ENCODE data around the gene NAALADL1.

Gene NAALADL1

DNA sequence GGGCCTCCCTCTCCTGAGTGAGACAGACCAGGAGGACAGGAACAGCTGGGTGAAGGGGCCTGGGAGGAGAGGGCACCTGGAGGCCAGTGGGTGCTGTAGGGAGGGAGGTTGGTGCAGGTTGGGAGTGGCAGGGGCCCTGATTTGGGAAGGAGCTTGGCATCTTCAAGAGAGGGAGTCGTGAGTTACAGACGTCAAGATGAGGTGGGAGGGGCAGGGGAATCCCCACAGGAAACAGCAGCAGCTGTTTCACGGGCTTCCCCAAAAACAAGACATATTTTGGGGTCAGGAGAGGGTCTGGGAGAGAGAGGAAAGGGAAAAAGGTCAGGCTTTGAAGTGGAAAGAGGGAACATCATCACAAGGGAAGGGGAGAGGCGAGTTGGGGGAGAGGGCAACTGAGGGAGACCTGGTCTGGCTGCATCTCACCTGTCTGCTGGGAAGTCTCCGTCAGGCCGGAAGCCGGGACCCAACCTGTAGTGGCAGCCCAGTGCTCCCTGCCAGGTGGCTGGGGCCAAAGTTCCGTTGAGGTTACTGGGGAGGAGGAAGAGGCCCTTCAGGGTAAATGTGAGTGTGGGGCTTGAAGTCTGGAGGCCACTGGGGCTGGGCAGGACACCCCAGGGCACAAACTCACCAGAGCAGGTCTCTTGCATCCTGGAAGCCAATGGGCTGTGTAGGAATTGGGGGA is 4.4 kb downstream of the NAALADL1 start:
- no peak for TF ChIP-seq CTCF (IDR thresholded peaks at IDR 0.05; ENCODE audit: low read depth, low read length)
- TF ChIP-seq MAX (IDR thresholded peaks at IDR 0.05; ENCODE audit: low read depth, low read length), result no peak
- no peak for TF ChIP-seq MYC (IDR thresholded peaks at IDR 0.05; ENCODE audit: low read depth, low read length)
- TF ChIP-seq POLR2A (IDR thresholded peaks at IDR 0.05; ENCODE audit: extremely low read depth, insufficient read length), result no peak
- DNase-seq (ENCODE audit: low read depth), result no peak
- no peak overlapping the region for H3K4me3 ChIP-seq (ENCODE audit: low read depth, low read length)

GRCh38 chr11:65051398-65051858 is 6.9 kb downstream of the NAALADL1 start:
- DNase-seq (ENCODE audit: low read depth), result peak; percentile 37
- TF ChIP-seq POLR2A (IDR thresholded peaks at IDR 0.05; ENCODE audit: extremely low read depth, insufficient read length), result no peak
- no peak for TF ChIP-seq CTCF (IDR thresholded peaks at IDR 0.05; ENCODE audit: low read depth, low read length)
- no peak for TF ChIP-seq MYC (IDR thresholded peaks at IDR 0.05; ENCODE audit: low read depth, low read length)
- TF ChIP-seq MAX (IDR thresholded peaks at IDR 0.05; ENCODE audit: low read depth, low read length), result no peak
- no peak overlapping the region for H3K4me3 ChIP-seq (ENCODE audit: low read depth, low read length)

- DNase-seq (ENCODE audit: low read depth), result no peak
- H3K4me3 ChIP-seq (ENCODE audit: low read depth, low read length), result no peak overlapping the region
- TF ChIP-seq MAX (IDR thresholded peaks at IDR 0.05; ENCODE audit: low read depth, low read length), result no peak
- TF ChIP-seq POLR2A (IDR thresholded peaks at IDR 0.05; ENCODE audit: extremely low read depth, insufficient read length), result no peak
- TF ChIP-seq MYC (IDR thresholded peaks at IDR 0.05; ENCODE audit: low read depth, low read length), result no peak
- no peak for TF ChIP-seq CTCF (IDR thresholded peaks at IDR 0.05; ENCODE audit: low read depth, low read length)
These were observed 10.6 kb downstream of the NAALADL1 start for GRCh38 chr11:65047581-65048422.

GRCh38 chr11:65045728-65046127 is 12.6 kb downstream of the NAALADL1 start:
- TF ChIP-seq MAX (IDR thresholded peaks at IDR 0.05; ENCODE audit: low read depth, low read length) (no peak), CTCF (IDR thresholded peaks at IDR 0.05; ENCODE audit: low read depth, low read length) (no peak), POLR2A (IDR thresholded peaks at IDR 0.05; ENCODE audit: extremely low read depth, insufficient read length) (no peak), MYC (IDR thresholded peaks at IDR 0.05; ENCODE audit: low read depth, low read length) (no peak)
- no peak for DNase-seq (ENCODE audit: low read depth)
- no peak overlapping the region for H3K4me3 ChIP-seq (ENCODE audit: low read depth, low read length)

GRCh38 chr11:65045061-65045460 is 13.3 kb downstream of the NAALADL1 start:
- DNase-seq (ENCODE audit: low read depth), result no peak
- TF ChIP-seq MYC (IDR thresholded peaks at IDR 0.05; ENCODE audit: low read depth, low read length), result no peak
- no peak for TF ChIP-seq MAX (IDR thresholded peaks at IDR 0.05; ENCODE audit: low read depth, low read length)
- no peak for TF ChIP-seq CTCF (IDR thresholded peaks at IDR 0.05; ENCODE audit: low read depth, low read length)
- no peak for TF ChIP-seq POLR2A (IDR thresholded peaks at IDR 0.05; ENCODE audit: extremely low read depth, insufficient read length)
- H3K4me3 ChIP-seq (ENCODE audit: low read depth, low read length), result no peak overlapping the region

Data from NB4 (cell line).